GM12878 (cell line): ENCODE data around the gene TIAM1. TPM values are rescaled to one million over a fixed set of nuclear protein-coding genes. Genes with fewer than 3 reads are reported as not detected.

Experiments
- ATAC-seq: fragments of 200-7000 bp; cut with Tn5 transposase; 3 replicates; pipeline ENCODE4 v1.9.1; 2020; ENCODE audit warnings: mild to moderate bottlenecking, moderate library complexity
- BruUV-seq: library from RNA; stranded (reverse); fragments of 400-500 nt; replicated peaks from 2 replicates; lab custom pipeline; 2021; lab: Mats Ljungman, UMichigan
- CTCF ChIA-PET: fragments of 300-600 bp; sonication (Branson Sonifier 250); formaldehyde crosslinking; extraction: SDS; loops from one replicate; lab custom pipeline; 2021; ENCODE audit warnings: inconsistent platforms; lab: Yijun Ruan, JAX
- POLR2A ChIA-PET: fragments of 350-600 bp; formaldehyde crosslinking; extraction: SDS; loops from one replicate; lab custom pipeline; 2021; ENCODE audit warnings: inconsistent platforms; lab: Charles Lee
- RAD21 ChIA-PET: fragments of 300-600 bp; sonication (Branson Sonifier 250); formaldehyde crosslinking; loops from one replicate; lab custom pipeline; 2023; ENCODE audit warnings: antibody characterized with exemption; ENCODE audit not compliant: unreplicated experiment; lab: Charles Lee
- SMC1A ChIA-PET: fragments of 300-600 bp; sonication (Branson Sonifier 250); formaldehyde crosslinking; loops from one replicate; lab custom pipeline; 2023; ENCODE audit not compliant: unreplicated experiment, uncharacterized antibody; lab: Charles Lee
- DNase-seq: peaks from one replicate; pipeline ENCODE4 v3.0.0-alpha.2; 2011; ENCODE audit warnings: low read depth, low spot score
- FAIRE-seq: peaks from 3 replicates; lab custom pipeline; 2011; peaks lifted over from hg19 to GRCh38; lab: Jason Lieb, UNC
- H2AFZ ChIP-seq: 2 replicates; pipeline ENCODE4 v1.6.0; 2011; ENCODE audit warnings: low read depth, low read length, control low read depth; ENCODE audit not compliant: control insufficient read depth
- H3K27ac ChIP-seq: 2 replicates; pipeline ENCODE4 v1.5.1; 2011; ENCODE audit warnings: control low read depth; ENCODE audit not compliant: control insufficient read depth, insufficient read depth
- H3K27me3 ChIP-seq, 2 experiments: replicated peaks in 1 of 2; 2 replicates each; pipeline versions ENCODE4 v1.6.0 to v1.6.1; 2011; ENCODE audit warnings: low read length in 1 of 2; ENCODE audit not compliant: control insufficient read depth in 2 of 2, insufficient read depth in 2 of 2
- H3K36me3 ChIP-seq, 2 experiments: 2 replicates each; pipeline ENCODE4 v1.5.1; 2011; ENCODE audit warnings: low read length in 1 of 2; ENCODE audit not compliant: control insufficient read depth in 2 of 2, insufficient read depth in 2 of 2
- H3K4me1 ChIP-seq: 2 replicates; pipeline ENCODE4 v1.6.1; 2011; ENCODE audit warnings: mild to moderate bottlenecking, low read length, moderate library complexity, mixed read lengths; ENCODE audit not compliant: control insufficient read depth, insufficient read depth
- H3K4me2 ChIP-seq: 2 replicates; pipeline ENCODE4 v1.6.0; 2011; ENCODE audit warnings: control low read depth; ENCODE audit not compliant: control insufficient read depth, insufficient read depth
- H3K4me3 ChIP-seq: fragments of 200-600 bp; sonication (generic); 2 replicates; pipeline ENCODE4 v1.5.1; 2016
- H3K79me2 ChIP-seq: 2 replicates; pipeline ENCODE4 v1.6.0; 2011; ENCODE audit warnings: low read length; ENCODE audit not compliant: control insufficient read depth, insufficient read depth
- H3K9ac ChIP-seq: 2 replicates; pipeline ENCODE4 v1.8.0; 2011; ENCODE audit warnings: low read length, control low read depth, mixed read lengths; ENCODE audit not compliant: control insufficient read depth, insufficient read depth
- H3K9me3 ChIP-seq: replicated peaks from 3 replicates; pipeline ENCODE4 v1.5.1; 2011; ENCODE audit warnings: mild to moderate bottlenecking, low read length; ENCODE audit not compliant: control insufficient read depth, insufficient read depth
- H4K20me1 ChIP-seq: 2 replicates; pipeline ENCODE4 v1.6.0; 2011; ENCODE audit not compliant: control insufficient read depth, insufficient read depth
- BACH1 ChIP-seq: fragments of 450-650 bp; IDR thresholded peaks from 2 replicates; pipeline ENCODE4 v1.6.1; 2017; ENCODE audit warnings: mild to moderate bottlenecking, borderline replicate concordance
- FOXK2 ChIP-seq: fragments of 450-650 bp; IDR thresholded peaks from 2 replicates; pipeline ENCODE4 v1.6.1; 2017; ENCODE audit warnings: mild to moderate bottlenecking, moderate library complexity
- KLF5 ChIP-seq: fragments of 450-650 bp; IDR thresholded peaks from 2 replicates; pipeline ENCODE4 v1.6.1; 2014; ENCODE audit warnings: mild to moderate bottlenecking; ENCODE audit not compliant: partially characterized antibody
- NFYB ChIP-seq: IDR thresholded peaks from 2 replicates; pipeline ENCODE4 v1.6.1; 2011; ENCODE audit warnings: low read depth, mild to moderate bottlenecking, low read length, improper control_type of control experiment, moderate library complexity; ENCODE audit not compliant: insufficient read depth
- RUNX3 ChIP-seq: IDR thresholded peaks from 2 replicates; pipeline ENCODE4 v1.6.1; 2012; ENCODE audit warnings: low read length, inconsistent platforms
- SIN3A ChIP-seq: IDR thresholded peaks from 2 replicates; pipeline ENCODE4 v1.6.1; 2012; ENCODE audit warnings: low read depth, low read length, improper control_type of control experiment
- SMAD1 ChIP-seq: fragments of 450-650 bp; IDR thresholded peaks from 2 replicates; pipeline ENCODE4 v1.6.1; 2018; ENCODE audit warnings: mild to moderate bottlenecking, low read depth; ENCODE audit not compliant: partially characterized antibody
- TAF1 ChIP-seq: IDR thresholded peaks from 2 replicates; pipeline ENCODE4 v1.6.1; 2011; ENCODE audit warnings: mild to moderate bottlenecking, low read depth, low read length, borderline replicate concordance
- TCF7 ChIP-seq: IDR thresholded peaks from 2 replicates; pipeline ENCODE4 v1.6.1; 2014; ENCODE audit warnings: antibody characterized with exemption, borderline replicate concordance
- WRNIP1 ChIP-seq: IDR thresholded peaks from 2 replicates; pipeline ENCODE4 v1.6.1; 2011; ENCODE audit warnings: low read depth, low read length, improper control_type of control experiment, borderline replicate concordance
- ZNF207 ChIP-seq: fragments of 450-650 bp; IDR thresholded peaks from 2 replicates; pipeline ENCODE4 v1.6.1; 2014; ENCODE audit warnings: antibody characterized with exemption, mild to moderate bottlenecking, borderline replicate concordance
- WGBS: methylation state at CpG from one replicate; pipeline ENCODE4 v1.1.6; 2016; ENCODE audit warnings: low lambda C conversion rate; ENCODE audit not compliant: insufficient replicate concordance, insufficient coverage; ENCODE audit errors: missing lambda C conversion rate; 5-methylcytosine and 5-hydroxymethylcytosine counted together
- in situ Hi-C: fragments of 300-500 bp; cut with MboI; formaldehyde crosslinking; loops from 9 replicates; pipeline ENCODE4 v1.14.3; 2018; ENCODE audit warnings: mixed read lengths
- intact Hi-C: fragments of 100-400 bp; cut with micrococcal nuclease; formaldehyde crosslinking; loops from one replicate; pipeline ENCODE4 v1.14.2; 2022; ENCODE audit not compliant: unreplicated experiment
- polyA plus RNA-seq, 11 experiments: library from polyadenylated mRNA; depleted of rRNA in 4 of 11; unstranded in 6 of 11; stranded (reverse) in 5 of 11; fragments of >200 nt; fragmentation: Nextera tagmentation in 4 of 11; fragmentation: Illumina TruSeq in 1 of 11; extraction: Ambion mirVana in 4 of 11; extraction: Trizol in 1 of 11; gene quantifications; 1 replicate in 1 of 11; 2 replicates in 10 of 11; pipeline versions ENCODE4 v1.2.1 to v1.2.3, GENCODE V29; 2011 to 2016; ENCODE audit warnings: inconsistent platforms in 2 of 11, missing spikeins in 2 of 11, low read depth in 1 of 11
- total RNA-seq, 4 experiments: library from RNA; depleted of rRNA in 3 of 4; stranded (reverse); fragments of >200 nt in 3 of 4; fragmentation: Illumina TruSeq in 1 of 4; extraction: Trizol in 1 of 4; gene quantifications; 2 replicates each; pipeline versions ENCODE4 v1.2.1 to v1.2.3, GENCODE V29; 2013 to 2021
- TF ChIP-seq, protein P1 (sequence below): fragments of 450-650 bp; IDR thresholded peaks from 2 replicates; pipeline ENCODE4 v1.6.1; 2017; ENCODE audit warnings: low read depth, mild to moderate bottlenecking, moderate library complexity
- TF ChIP-seq, protein P2 (sequence below): fragments of 150-350 bp; IDR thresholded peaks from 2 replicates; pipeline ENCODE4 v1.6.1; 2016; ENCODE audit warnings: low read depth, low read length

Gene TIAM1
- total and polyA plus RNA-seq, 10 of the 15 experiments (the other 5 are each of a cell fraction or from before 2014, with no cell fraction given): 0.31 to 35.9 (median 0.78) TPM

DNA sequence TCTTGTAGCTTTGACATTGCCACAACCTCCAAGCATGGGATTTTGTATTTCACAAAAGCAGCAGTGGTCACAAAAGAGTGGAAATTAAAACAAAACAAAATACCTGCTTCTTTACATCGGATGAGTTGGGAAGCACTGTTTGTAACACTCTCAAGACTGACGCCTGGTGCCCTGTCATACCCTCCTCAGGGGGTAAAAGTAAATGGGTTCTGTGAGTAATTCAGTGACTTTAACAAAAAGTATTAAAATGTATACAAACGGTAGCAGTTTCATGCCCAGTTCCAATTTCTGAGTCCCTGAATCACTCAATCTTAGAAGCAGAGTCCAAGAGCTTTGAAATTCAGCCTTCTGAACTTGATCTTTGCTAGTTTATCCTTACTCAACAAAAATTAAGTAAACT, 152.5 kb downstream of the TIAM1 start:
- SMC1A ChIA-PET: interaction anchor here (0.5 to 1.5 kb wide), 4 partner anchors 10 to 389 kb away, joined by 3 to 5 read pairs (median 3); no protein-coding TSS in a partner anchor
- no peak overlapping the region for H3K9ac ChIP-seq
- H3K4me1 ChIP-seq: no peaks in the 10 kb centered on the region
- TF ChIP-seq TAF1: no peak
- no peak for TF ChIP-seq SIN3A
- TF ChIP-seq WRNIP1: no peak
- TF ChIP-seq FOXK2: no peak
- TF ChIP-seq, all 136 proteins: peak for 0
- no peaks in the 10 kb centered on the region for H3K36me3 ChIP-seq
- RAD21 ChIA-PET: no interaction called here
- 30% methylated on average over 3 of the region's 3 CpGs for WGBS
- ATAC-seq: no peak
- DNase-seq: no peak
- POLR2A ChIA-PET: no interaction called here
- CTCF ChIA-PET: interaction anchor here (0.7 to 1.8 kb wide), 3 partner anchors 11 to 413 kb away, joined by 3 to 7 read pairs (median 6); no protein-coding TSS in a partner anchor
- intact Hi-C loops (no loop called here), in situ Hi-C loops (no loop called here)
- no peaks in the 10 kb centered on the region for H4K20me1 ChIP-seq
- no peak overlapping the region for H3K4me3 ChIP-seq
- no peak overlapping the region for H2AFZ ChIP-seq
- H3K27me3 ChIP-seq: no peaks in the 10 kb centered on the region
- no peak overlapping the region for H3K4me2 ChIP-seq
- no peaks in the 10 kb centered on the region for H3K9me3 ChIP-seq
- no TSS peak for BruUV-seq
- no peak for FAIRE-seq
- no peak overlapping the region for H3K27ac ChIP-seq
- H3K79me2 ChIP-seq: no peaks in the 10 kb centered on the region

DNA sequence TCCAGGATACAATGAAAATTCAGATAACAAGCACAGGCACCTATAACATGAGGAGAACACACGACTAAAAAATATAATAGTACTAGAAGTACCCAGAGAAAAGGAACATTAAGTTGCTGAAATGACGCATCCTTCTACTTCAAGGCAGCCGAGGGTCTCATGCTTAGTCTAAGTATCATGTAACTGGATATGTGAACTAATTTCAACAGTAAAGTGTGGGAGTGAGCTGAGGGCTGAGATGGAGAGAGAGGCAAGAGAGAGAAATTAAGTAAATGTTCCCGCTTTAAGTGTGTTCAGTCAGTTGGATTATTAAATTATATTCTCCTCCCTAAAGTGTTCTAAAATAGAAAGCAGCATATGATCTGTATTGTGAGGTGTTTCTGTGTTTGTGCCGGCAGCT, 153.5 kb downstream of the TIAM1 start:
- DNase-seq (no peak), ATAC-seq (no peak), FAIRE-seq (no peak)
- Histone ChIP-seq H4K20me1 (no peaks in the 10 kb centered on the region), H3K27ac (no peak overlapping the region), H2AFZ (no peak overlapping the region), H3K36me3 (no peaks in the 10 kb centered on the region), H3K4me2 (no peak overlapping the region), H3K9me3 (no peaks in the 10 kb centered on the region), H3K79me2 (no peaks in the 10 kb centered on the region), H3K9ac (no peak overlapping the region), H3K4me1 (no peaks in the 10 kb centered on the region), H3K4me3 (no peak overlapping the region), H3K27me3 (no peaks in the 10 kb centered on the region)
- ChIA-PET SMC1A (interaction anchor here (0.8 to 1.5 kb wide), 3 partner anchors 12 to 164 kb away, joined by 3 read pairs; no protein-coding TSS in a partner anchor), CTCF (interaction anchor here (0.6 to 2.1 kb wide), 3 partner anchors 10 to 390 kb away, joined by 3 to 7 read pairs (median 6); no protein-coding TSS in a partner anchor), RAD21 (interaction anchor here (1.0 kb wide), 1 partner anchor 10 kb away, joined by 4 read pairs; no protein-coding TSS in a partner anchor), POLR2A (no interaction called here)
- 57% methylated on average over 5 of the region's 5 CpGs for WGBS
- intact Hi-C loops: no loop called here
- no TSS peak for BruUV-seq
- in situ Hi-C loops: no loop called here
- TF ChIP-seq, protein P1, sequence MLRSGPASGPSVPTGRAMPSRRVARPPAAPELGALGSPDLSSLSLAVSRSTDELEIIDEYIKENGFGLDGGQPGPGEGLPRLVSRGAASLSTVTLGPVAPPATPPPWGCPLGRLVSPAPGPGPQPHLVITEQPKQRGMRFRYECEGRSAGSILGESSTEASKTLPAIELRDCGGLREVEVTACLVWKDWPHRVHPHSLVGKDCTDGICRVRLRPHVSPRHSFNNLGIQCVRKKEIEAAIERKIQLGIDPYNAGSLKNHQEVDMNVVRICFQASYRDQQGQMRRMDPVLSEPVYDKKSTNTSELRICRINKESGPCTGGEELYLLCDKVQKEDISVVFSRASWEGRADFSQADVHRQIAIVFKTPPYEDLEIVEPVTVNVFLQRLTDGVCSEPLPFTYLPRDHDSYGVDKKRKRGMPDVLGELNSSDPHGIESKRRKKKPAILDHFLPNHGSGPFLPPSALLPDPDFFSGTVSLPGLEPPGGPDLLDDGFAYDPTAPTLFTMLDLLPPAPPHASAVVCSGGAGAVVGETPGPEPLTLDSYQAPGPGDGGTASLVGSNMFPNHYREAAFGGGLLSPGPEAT: no peak
- no peak for TF ChIP-seq BACH1
- TF ChIP-seq, protein P2, sequence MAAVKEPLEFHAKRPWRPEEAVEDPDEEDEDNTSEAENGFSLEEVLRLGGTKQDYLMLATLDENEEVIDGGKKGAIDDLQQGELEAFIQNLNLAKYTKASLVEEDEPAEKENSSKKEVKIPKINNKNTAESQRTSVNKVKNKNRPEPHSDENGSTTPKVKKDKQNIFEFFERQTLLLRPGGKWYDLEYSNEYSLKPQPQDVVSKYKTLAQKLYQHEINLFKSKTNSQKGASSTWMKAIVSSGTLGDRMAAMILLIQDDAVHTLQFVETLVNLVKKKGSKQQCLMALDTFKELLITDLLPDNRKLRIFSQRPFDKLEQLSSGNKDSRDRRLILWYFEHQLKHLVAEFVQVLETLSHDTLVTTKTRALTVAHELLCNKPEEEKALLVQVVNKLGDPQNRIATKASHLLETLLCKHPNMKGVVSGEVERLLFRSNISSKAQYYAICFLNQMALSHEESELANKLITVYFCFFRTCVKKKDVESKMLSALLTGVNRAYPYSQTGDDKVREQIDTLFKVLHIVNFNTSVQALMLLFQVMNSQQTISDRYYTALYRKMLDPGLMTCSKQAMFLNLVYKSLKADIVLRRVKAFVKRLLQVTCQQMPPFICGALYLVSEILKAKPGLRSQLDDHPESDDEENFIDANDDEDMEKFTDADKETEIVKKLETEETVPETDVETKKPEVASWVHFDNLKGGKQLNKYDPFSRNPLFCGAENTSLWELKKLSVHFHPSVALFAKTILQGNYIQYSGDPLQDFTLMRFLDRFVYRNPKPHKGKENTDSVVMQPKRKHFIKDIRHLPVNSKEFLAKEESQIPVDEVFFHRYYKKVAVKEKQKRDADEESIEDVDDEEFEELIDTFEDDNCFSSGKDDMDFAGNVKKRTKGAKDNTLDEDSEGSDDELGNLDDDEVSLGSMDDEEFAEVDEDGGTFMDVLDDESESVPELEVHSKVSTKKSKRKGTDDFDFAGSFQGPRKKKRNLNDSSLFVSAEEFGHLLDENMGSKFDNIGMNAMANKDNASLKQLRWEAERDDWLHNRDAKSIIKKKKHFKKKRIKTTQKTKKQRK: no peak
- TF ChIP-seq RUNX3: no peak
- TF ChIP-seq ZNF207: no peak
- TF ChIP-seq SMAD1: no peak
- no peak for TF ChIP-seq TCF7
- no peak for TF ChIP-seq KLF5
- no peak for TF ChIP-seq NFYB
